ENCODE measurements around the gene MCOLN1. TPM values are rescaled to one million over a fixed set of nuclear protein-coding genes. Genes with fewer than 3 reads are reported as not detected.

MCOLN1 gene
- total RNA-seq, 6 experiments from 2014 or later: 9.8 to 25.2 (median 17.7) TPM

- Histone ChIP-seq H3K27ac (peak within 1 kb of the TSS; percentile 86 to 98 (median 96)), H3K9me3 (no peaks in the 10 kb centered on the region), H3K36me3 (no peaks in the 10 kb centered on the region), H3K4me3 (peak within 1 kb of the TSS; percentile 57 to 73 (median 61)), H3K4me1 (peaks cover 0 to 11% (median 5%) of the 10 kb centered on the region in 4 donors), H3K27me3 (no peaks in the 10 kb centered on the region)
- ATAC-seq: peak; percentile 92 to 95 (median 92)
- TF ChIP-seq POLR2A (IDR thresholded peaks at IDR 0.05) (peak; percentile 69), CTCF (IDR thresholded peaks at IDR 0.05) (no peak)
- intact Hi-C loops (cut with DNase I): no loop called here
- 6% methylated on average over 2 of the region's 49 CpGs for WGBS (ENCODE audit: insufficient coverage, low coverage, low lambda C conversion rate, missing lambda C conversion rate)
- peak; percentile 91 to 96 (median 96) for DNase-seq
Measured at GRCh38 chr19:7488736-7489353, 33.6 kb upstream of the MCOLN1 start, which contains the start of gene PEX11G. Gene PEX11G (minus strand): TSS chr19:7489035. CDS start chr19:7489010, 25 bp downstream.

- Histone ChIP-seq H3K4me3 (peak overlapping the region in 2 of 3 donors; percentile 61 to 73), H3K4me1 (peaks cover 0 to 19% (median 9%) of the 10 kb centered on the region in 4 donors), H3K27me3 (no peaks in the 10 kb centered on the region), H3K36me3 (no peaks in the 10 kb centered on the region), H3K9me3 (no peaks in the 10 kb centered on the region), H3K27ac (peak overlapping the region in 2 of 3 donors; percentile 96 to 98)
- intact Hi-C loops (cut with DNase I): no loop called here
- no peak for DNase-seq
- WGBS (ENCODE audit: insufficient coverage, low coverage, low lambda C conversion rate, missing lambda C conversion rate): 53% methylated on average over 7 of the region's 11 CpGs
- ATAC-seq: peak; percentile 12 to 43 (median 26)
- TF ChIP-seq CTCF (IDR thresholded peaks at IDR 0.05) (no peak), POLR2A (IDR thresholded peaks at IDR 0.05) (no peak)
Measured at GRCh38 chr19:7489609-7490044, 32.8 kb upstream of the MCOLN1 start.

- Histone ChIP-seq H3K27ac (peak overlapping the region in 1 of 3 donors; percentile 24), H3K4me3 (no peak overlapping the region), H3K9me3 (no peaks in the 10 kb centered on the region), H3K4me1 (peaks cover 0 to 21% (median 10%) of the 10 kb centered on the region in 4 donors), H3K36me3 (no peaks in the 10 kb centered on the region), H3K27me3 (no peaks in the 10 kb centered on the region)
- ATAC-seq: no peak
- no peak for DNase-seq
- TF ChIP-seq POLR2A (IDR thresholded peaks at IDR 0.05) (no peak), CTCF (IDR thresholded peaks at IDR 0.05) (no peak)
- WGBS (ENCODE audit: insufficient coverage, low coverage, low lambda C conversion rate, missing lambda C conversion rate): 42% methylated on average over 4 of the region's 4 CpGs
- intact Hi-C loops (cut with DNase I): no loop called here
Measured at GRCh38 chr19:7492142-7492541, 30.3 kb upstream of the MCOLN1 start.

- H3K27me3 ChIP-seq: no peaks in the 10 kb centered on the region
- no peak overlapping the region for H3K4me3 ChIP-seq
- no peaks in the 10 kb centered on the region for H3K36me3 ChIP-seq
- intact Hi-C loops (cut with DNase I): no loop called here
- DNase-seq (no peak), ATAC-seq (no peak)
- H3K27ac ChIP-seq: peak overlapping the region in 1 of 3 donors; percentile 24
- TF ChIP-seq POLR2A (IDR thresholded peaks at IDR 0.05) (no peak), CTCF (IDR thresholded peaks at IDR 0.05) (no peak)
- no peaks in the 10 kb centered on the region for H3K9me3 ChIP-seq
- WGBS (ENCODE audit: insufficient coverage, low coverage, low lambda C conversion rate, missing lambda C conversion rate): 75% methylated on average over 8 of the region's 11 CpGs
- peaks cover 0 to 21% (median 10%) of the 10 kb centered on the region in 4 donors for H3K4me1 ChIP-seq
Measured at GRCh38 chr19:7492558-7492957, 29.9 kb upstream of the MCOLN1 start.

Data from right lobe of liver (tissue), 6 donors.